Ascending aorta (tissue), 2 donors: ENCODE results near the gene NLRP3. TPM values are rescaled to one million over a fixed set of nuclear protein-coding genes. Genes with fewer than 3 reads are reported as not detected.
A peak's percentile ranks its signal among the peaks of the same experiment; 100 is the strongest.

Experiments
- DNase-seq, 2 donors: peaks; one replicate each; pipeline ENCODE4 v3.0.0-alpha.2; 2019; ENCODE audit warnings: low spot score in 2 of 2
- H3K27ac ChIP-seq, 2 donors: fragments of 200-600 bp; sonication (generic); one replicate each; pipeline ENCODE4 v1.5.1; 2016 to 2017; ENCODE audit warnings: mild to moderate bottlenecking in 1 of 2
- H3K27me3 ChIP-seq: fragments of 200-600 bp; sonication (generic); one replicate; pipeline ENCODE4 v1.5.1; 2017
- H3K36me3 ChIP-seq, 2 donors: fragments of 200-600 bp; sonication (generic); one replicate each; pipeline ENCODE4 v1.5.1; 2016
- H3K4me1 ChIP-seq, 2 donors: fragments of 200-600 bp; sonication (generic); one replicate each; pipeline ENCODE4 v1.5.1; 2016 to 2017; ENCODE audit warnings: mild to moderate bottlenecking in 1 of 2
- H3K4me3 ChIP-seq, 2 donors: fragments of 200-600 bp; sonication (generic); one replicate each; pipeline ENCODE4 v1.5.1; 2016 to 2017; ENCODE audit warnings: mild to moderate bottlenecking in 1 of 2
- H3K9me3 ChIP-seq, 2 donors: fragments of 200-600 bp; sonication (generic); one replicate each; pipeline ENCODE4 v1.5.1; 2016
- CTCF ChIP-seq, 3 experiments: fragments of 200-600 bp in 2 of 3; fragments of 450-650 bp in 1 of 3; sonication (generic) in 2 of 3; IDR thresholded peaks; one replicate each; pipeline ENCODE4 v1.5.1; 2016 to 2019; ENCODE audit warnings: antibody characterized with exemption in 3 of 3, mild to moderate bottlenecking in 1 of 3, moderate library complexity in 1 of 3
- intact Hi-C: fragments of 100-400 bp; cut with DNase I; formaldehyde crosslinking; loops from one replicate; pipeline ENCODE4 v1.15.1; 2023
- total RNA-seq: library from RNA; depleted of rRNA; stranded (reverse); fragments of >200 nt; gene quantifications from one replicate; pipeline ENCODE4 v1.1.0, GENCODE V29; 2016

NLRP3 gene
- total RNA-seq, 1 donor from 2014 or later: 0.11 TPM

GRCh38 chr1:247443641-247444040, 27.7 kb downstream of the NLRP3 start:
- H3K36me3 ChIP-seq: no peaks in the 10 kb centered on the region
- TF ChIP-seq CTCF (IDR thresholded peaks at IDR 0.05): no peak
- H3K27me3 ChIP-seq: no peaks in the 10 kb centered on the region
- H3K4me3 ChIP-seq: no peak overlapping the region
- H3K4me1 ChIP-seq: no peaks in the 10 kb centered on the region
- DNase-seq: no peak
- intact Hi-C loops: no loop called here
- H3K9me3 ChIP-seq: no peaks in the 10 kb centered on the region
- no peak overlapping the region for H3K27ac ChIP-seq

- DNase-seq: no peak
- H3K27ac ChIP-seq: no peak overlapping the region
- H3K27me3 ChIP-seq: no peaks in the 10 kb centered on the region
- no peaks in the 10 kb centered on the region for H3K9me3 ChIP-seq
- no peaks in the 10 kb centered on the region for H3K36me3 ChIP-seq
- no peak for TF ChIP-seq CTCF (IDR thresholded peaks at IDR 0.05)
- intact Hi-C loops: no loop called here
- no peaks in the 10 kb centered on the region for H3K4me1 ChIP-seq
- H3K4me3 ChIP-seq: no peak overlapping the region
These were observed 28.6 kb downstream of the NLRP3 start for GRCh38 chr1:247444571-247444970.

- no peaks in the 10 kb centered on the region for H3K4me1 ChIP-seq
- no peak for DNase-seq
- intact Hi-C loops: no loop called here
- no peaks in the 10 kb centered on the region for H3K36me3 ChIP-seq
- H3K4me3 ChIP-seq: no peak overlapping the region
- H3K27ac ChIP-seq: no peak overlapping the region
- H3K27me3 ChIP-seq: no peaks in the 10 kb centered on the region
- TF ChIP-seq CTCF (IDR thresholded peaks at IDR 0.05): no peak
- no peaks in the 10 kb centered on the region for H3K9me3 ChIP-seq
These were observed 29.8 kb downstream of the NLRP3 start for GRCh38 chr1:247445526-247446356.

GRCh38 chr1:247447162-247447909, 31.4 kb downstream of the NLRP3 start:
- no peak for TF ChIP-seq CTCF (IDR thresholded peaks at IDR 0.05)
- H3K9me3 ChIP-seq: no peaks in the 10 kb centered on the region
- H3K27ac ChIP-seq: no peak overlapping the region
- peak overlapping the region in 1 of 2 donors; percentile 60 for H3K4me3 ChIP-seq
- no peak for DNase-seq
- H3K4me1 ChIP-seq: no peaks in the 10 kb centered on the region
- H3K27me3 ChIP-seq: no peaks in the 10 kb centered on the region
- intact Hi-C loops: no loop called here
- no peaks in the 10 kb centered on the region for H3K36me3 ChIP-seq

- Histone ChIP-seq H3K4me1 (no peaks in the 10 kb centered on the region), H3K9me3 (no peaks in the 10 kb centered on the region), H3K4me3 (peak overlapping the region; percentile 55 to 60), H3K27ac (peak overlapping the region in 1 of 2 donors; percentile 42), H3K27me3 (no peaks in the 10 kb centered on the region), H3K36me3 (no peaks in the 10 kb centered on the region)
- peak in 1 of 2 donors; percentile 73 for DNase-seq
- intact Hi-C loops: no loop called here
- TF ChIP-seq CTCF (IDR thresholded peaks at IDR 0.05): no peak
These were observed 32.3 kb downstream of the NLRP3 start for GRCh38 chr1:247448107-247448791.
